Activated CD4-positive, CD25-positive, alpha-beta regulatory T cell treated with anti-CD3 and anti-CD28 coated beads, Interleukin-2, amount 50 U/mL, for 16 hours (primary cell): ENCODE results near the gene CST7.
"Not testable (repeated sequence)": the region's sequence is repeated elsewhere in the genome, so short reads cannot be mapped to it uniquely, and the experiment has no call there.

Experiments used
- DNase-seq: peaks from one replicate; pipeline ENCODE4 v3.0.0-alpha.2; 2020; ENCODE audit warnings: low read depth, low spot score

The CST7 gene

GRCh38 chr20:24948939-24949679, at the start of gene CST7:
CST7 (plus strand) TSS chr20:24949269; CDS start chr20:24949506, 237 bp downstream.
- DNase-seq = peak; percentile 62

- DNase-seq = no peak
These were observed 42.3 kb upstream of the CST7 start for GRCh38 chr20:24906806-24907205.

GRCh38 chr20:24908642-24909041, 40.4 kb upstream of the CST7 start:
- DNase-seq = no peak

GRCh38 chr20:24909086-24909780, 39.8 kb upstream of the CST7 start:
- DNase-seq = no peak

- no peak for DNase-seq
These were observed 39.2 kb upstream of the CST7 start for GRCh38 chr20:24909861-24910260.

- no peak for DNase-seq
These were observed 38.6 kb upstream of the CST7 start for GRCh38 chr20:24910461-24910860.

GRCh38 chr20:24911461-24911860, 37.6 kb upstream of the CST7 start:
- no peak for DNase-seq

GRCh38 chr20:24912397-24913075, 36.5 kb upstream of the CST7 start:
- DNase-seq = no peak

- no peak for DNase-seq
These were observed 35.9 kb upstream of the CST7 start for GRCh38 chr20:24913076-24913628.

- DNase-seq = no peak
These were observed 34.5 kb upstream of the CST7 start for GRCh38 chr20:24914388-24915241.

GRCh38 chr20:24915440-24915839, 33.6 kb upstream of the CST7 start:
- no peak for DNase-seq

GRCh38 chr20:24915892-24916291, 33.2 kb upstream of the CST7 start:
- no peak for DNase-seq

GRCh38 chr20:24916412-24916811, 32.7 kb upstream of the CST7 start:
- no peak for DNase-seq

- no peak for DNase-seq
These were observed 32.0 kb upstream of the CST7 start for GRCh38 chr20:24917056-24917455.

- DNase-seq = no peak
These were observed 31.1 kb upstream of the CST7 start for GRCh38 chr20:24917797-24918578.

- no peak for DNase-seq
These were observed 30.2 kb upstream of the CST7 start for GRCh38 chr20:24918579-24919566.

- not testable (repeated sequence) for DNase-seq
These were observed 29.4 kb upstream of the CST7 start for GRCh38 chr20:24919665-24920064.

GRCh38 chr20:24920706-24921105, 28.4 kb upstream of the CST7 start:
- DNase-seq = not testable (repeated sequence)

- DNase-seq = not testable (repeated sequence)
These were observed 19.8 kb upstream of the CST7 start for GRCh38 chr20:24929259-24929658.
